Measurements from ENCODE around the gene NOL9. TPM values are rescaled to one million over a fixed set of nuclear protein-coding genes. Genes with fewer than 3 reads are reported as not detected.

NOL9 gene
- total and polyA plus RNA-seq, 9 of the 15 experiments (the other 6 are each of a cell fraction or from before 2014, with no cell fraction given): 5.6 to 76.5 (median 47.3) TPM

GRCh38 chr1:6511056-6511455 is 43.3 kb downstream of the NOL9 start:
- no peak for DNase-seq (ENCODE audit: extremely low read depth in 1 of 4, low spot score in 3 of 4)
- H3K79me2 ChIP-seq (ENCODE audit: control insufficient read depth, insufficient read depth, low read length): no peaks in the 10 kb centered on the region
- ChIA-PET POLR2A (interaction anchor here (0.7 to 3.4 kb wide), 2 partner anchors 11 to 908 kb away, joined by 3 to 21 read pairs; no protein-coding TSS in a partner anchor), CTCF (ENCODE audit: low intra/inter-chr PET ratio) (no interaction called here)
- peak overlapping the region in 1 of 2 experiments; percentile 67; a peak in 1 of 4 replicates for H3K9ac ChIP-seq (ENCODE audit: insufficient read depth in 1 of 2, low read depth in 2 of 2, low read length in 2 of 2)
- no peak for FAIRE-seq
- in situ Hi-C loops (cut with MboI) (no loop called here), intact Hi-C loops (cut with micrococcal nuclease) (no loop called here)
- ATAC-seq: no peak
- no peaks in the 10 kb centered on the region for H3K9me1 ChIP-seq (ENCODE audit: control insufficient read depth, insufficient read depth, low read length)
- H4K20me1 ChIP-seq (replicated peaks; ENCODE audit: control insufficient read depth, insufficient read depth, low read length): peaks cover 18% of the 10 kb centered on the region; the same call in 1 of the 2 replicates
- H3K9me3 ChIP-seq (replicated peaks; ENCODE audit: control insufficient read depth, insufficient read depth, low read depth, low read length): no peaks in the 10 kb centered on the region
- no peak overlapping the region for H2AFZ ChIP-seq (ENCODE audit: low read depth, low read length)
- TF ChIP-seq NFIC (IDR thresholded peaks at IDR 0.05): peak; percentile 44
- TF ChIP-seq ZNF384 (IDR thresholded peaks at IDR 0.05; ENCODE audit: low read depth, low read length): no peak
- TF ChIP-seq SOX6 (IDR thresholded peaks at IDR 0.05): no peak
- TF ChIP-seq CBX8 (IDR thresholded peaks at IDR 0.05; ENCODE audit: borderline replicate concordance, extremely low read depth, low read depth, low read length, poor library complexity, severe bottlenecking): no peak
- TF ChIP-seq NONO (IDR thresholded peaks at IDR 0.05; ENCODE audit: low read depth in 2 of 2, low read length in 1 of 2): no peak
- no peak for TF ChIP-seq ETV1 (tag; conservative IDR thresholded peaks at IDR 0.05; ENCODE audit: low read depth)
- no peak for TF ChIP-seq ZNF175 (CRISPR knock-in tag; IDR thresholded peaks at IDR 0.05; ENCODE audit: low read depth)
- 21% methylated on average over 6 of the region's 6 CpGs for WGBS (ENCODE audit: insufficient coverage, low coverage, missing lambda C conversion rate)
- no peak overlapping the region for H3K4me3 ChIP-seq
- H3K27me3 ChIP-seq (ENCODE audit: control insufficient read depth in 2 of 2, insufficient read depth in 2 of 2, low read length in 2 of 2): peaks cover 41 to 78% of the 10 kb centered on the region in 2 experiments; a peak in 4 of 5 replicates
- H3K27ac ChIP-seq (ENCODE audit: extremely low read depth, low read depth, low read length): no peak overlapping the region
- no peak overlapping the region for H3K4me2 ChIP-seq (ENCODE audit: insufficient read depth, low read length)
- H3K36me3 ChIP-seq (ENCODE audit: control insufficient read depth, insufficient read depth, low read length): no peaks in the 10 kb centered on the region
- H3K4me1 ChIP-seq (replicated peaks in 1 of 2; ENCODE audit: control insufficient read depth in 2 of 2, insufficient read depth in 2 of 2, low read length in 2 of 2): peaks cover 0 to 40% of the 10 kb centered on the region in 2 experiments; a peak in 2 of 5 replicates
- no TSS peak for BruUV-seq (replicated peaks)
